Activated CD8-positive, alpha-beta memory T cell treated with anti-CD3 and anti-CD28 coated beads for 1 hour (primary cell): ENCODE data around the gene PWWP2B.

Experiments
- DNase-seq, 2 donors: peaks; one replicate each; pipeline ENCODE4 v3.0.0-alpha.2; 2020; ENCODE audit warnings: low read depth in 1 of 2; ENCODE audit errors: extremely low read depth in 1 of 2

PWWP2B gene

DNA sequence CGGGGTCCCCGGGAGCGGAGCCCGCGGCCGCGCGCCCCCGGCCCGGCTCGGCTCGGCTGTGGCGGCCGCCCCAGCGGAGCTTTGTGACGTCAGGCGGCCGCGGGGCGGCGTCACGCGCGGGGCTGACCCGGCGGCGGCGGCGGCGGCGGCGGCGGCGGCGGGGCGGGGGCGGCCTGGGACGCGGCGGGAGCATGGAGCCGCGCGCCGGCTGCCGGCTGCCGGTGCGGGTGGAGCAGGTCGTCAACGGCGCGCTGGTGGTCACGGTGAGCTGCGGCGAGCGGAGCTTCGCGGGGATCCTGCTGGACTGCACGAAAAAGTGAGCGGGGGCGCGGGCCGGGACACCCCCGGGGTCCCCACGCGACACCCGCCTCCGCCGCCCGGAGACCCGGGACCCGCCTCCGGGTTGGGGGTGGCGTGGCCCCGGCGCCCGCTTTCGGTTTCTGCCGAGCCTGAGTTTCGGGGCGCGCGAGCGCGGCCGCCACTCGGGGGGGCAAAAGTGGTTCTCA, at the start of gene PWWP2B:
TSS of gene PWWP2B (plus strand) at position 165 of the 506 bp plus-strand sequence. CDS start at position 192, 27 bp downstream.
- DNase-seq, result peak in 1 of 2 donors; percentile 45

GRCh38 chr10:132347211-132347930, 49.6 kb upstream of the PWWP2B start:
- no peak for DNase-seq

GRCh38 chr10:132347931-132348267, 49.1 kb upstream of the PWWP2B start:
- no peak for DNase-seq

DNA sequence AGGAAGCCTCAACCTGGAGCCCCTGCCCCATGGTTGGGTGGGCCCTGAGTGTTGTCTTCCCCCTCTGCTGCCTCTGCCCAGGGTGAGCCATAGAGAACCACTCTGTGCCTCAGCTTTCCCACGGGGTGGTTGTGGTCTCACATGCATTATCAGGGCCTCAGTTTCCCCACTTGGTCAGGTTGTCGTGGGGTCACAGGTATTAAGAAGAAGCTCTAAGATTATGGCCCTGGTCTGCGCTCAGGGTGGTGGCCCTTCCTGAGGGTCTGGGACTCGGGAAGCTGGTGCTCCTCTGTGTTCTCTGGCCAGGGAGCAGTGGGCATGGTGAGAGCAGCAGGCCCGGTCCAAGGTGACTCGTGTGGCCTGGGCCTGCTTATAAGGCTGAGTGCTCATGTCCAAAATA, 47.2 kb upstream of the PWWP2B start:
- DNase-seq, result no peak

DNA sequence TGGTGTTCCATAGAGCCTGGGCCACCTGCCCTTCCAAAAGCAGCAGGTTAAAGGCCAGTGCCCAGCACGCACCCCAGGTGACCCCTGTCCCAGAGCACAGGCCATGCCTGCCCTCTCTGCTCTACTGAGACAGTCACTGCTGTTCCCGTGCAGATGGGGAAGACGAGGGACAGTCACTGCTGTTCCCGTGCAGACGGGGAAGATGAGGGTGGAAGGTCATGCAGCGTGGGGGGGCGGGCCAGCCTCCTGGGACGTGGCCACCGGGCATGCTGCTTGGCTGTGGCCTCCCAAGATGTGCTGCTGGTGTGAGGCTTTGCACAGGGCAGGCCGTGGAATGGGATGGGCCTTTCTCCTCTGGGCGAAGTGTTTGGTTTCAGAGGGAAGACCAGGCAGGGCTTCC, 46.6 kb upstream of the PWWP2B start:
- no peak for DNase-seq

GRCh38 chr10:132350946-132351345, 46.1 kb upstream of the PWWP2B start:
- DNase-seq, result no peak

DNA sequence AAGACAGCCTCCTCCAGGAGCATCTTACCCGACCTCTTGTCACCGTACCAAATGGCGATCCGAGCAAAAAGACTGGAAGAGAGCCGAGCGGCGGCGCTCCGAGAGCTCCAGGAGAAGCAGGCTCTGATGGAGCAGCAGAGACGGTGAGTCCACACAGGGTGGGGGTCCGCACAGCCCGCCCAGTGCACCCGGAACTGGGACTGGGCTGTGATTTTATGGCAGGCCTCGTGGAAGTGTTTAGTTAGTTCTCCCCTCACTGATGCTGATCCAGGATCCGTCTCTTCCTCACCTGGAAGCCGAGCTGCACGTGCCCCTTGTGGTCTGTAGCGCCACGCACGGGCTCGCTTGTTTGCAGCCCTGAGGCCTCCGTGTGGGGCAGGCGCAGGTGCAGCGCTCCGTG, 45.4 kb upstream of the PWWP2B start:
- DNase-seq, result no peak

DNA sequence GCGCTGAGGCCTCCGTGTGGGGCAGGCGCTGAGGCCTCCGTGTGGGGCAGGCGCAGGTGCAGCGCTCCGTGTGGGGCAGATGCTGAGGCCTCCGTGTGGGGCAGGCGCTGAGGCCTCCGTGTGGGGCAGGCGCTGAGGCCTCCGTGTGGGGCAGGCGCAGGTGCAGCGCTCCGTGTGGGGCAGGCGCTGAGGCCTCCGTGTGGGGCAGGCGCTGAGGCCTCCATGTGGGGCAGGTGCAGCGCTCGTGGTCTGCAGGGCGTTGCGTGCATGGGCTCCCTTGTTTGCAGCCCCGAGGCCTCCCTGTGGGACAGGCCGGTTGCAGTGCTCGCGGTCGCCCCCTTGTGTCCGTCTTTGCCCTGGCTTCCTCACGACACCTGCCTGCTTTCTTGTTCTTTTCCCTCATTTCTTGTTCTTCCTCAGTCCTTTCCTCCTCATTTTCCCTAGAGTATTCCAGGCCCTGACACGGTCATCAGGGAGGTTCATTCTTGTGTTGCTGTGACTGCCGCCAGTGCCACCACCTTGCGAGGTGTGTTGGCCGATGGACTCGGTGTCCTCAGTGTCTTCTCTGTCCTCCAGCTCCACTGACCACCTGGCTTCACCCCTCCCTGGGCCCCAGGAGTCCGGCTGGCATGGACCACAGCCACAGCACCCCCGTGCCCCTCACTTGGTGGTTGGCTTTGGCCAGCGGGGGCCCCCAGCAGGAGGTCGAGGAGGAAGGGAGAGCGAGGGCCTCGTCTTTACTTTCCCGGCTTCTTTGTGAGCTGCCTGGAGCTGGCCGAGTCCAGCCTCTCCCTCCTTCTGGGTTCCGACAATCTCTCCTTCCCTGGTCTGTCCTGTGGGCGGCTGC, 44.3 kb upstream of the PWWP2B start:
- DNase-seq, result peak; percentile 37 to 66

DNA sequence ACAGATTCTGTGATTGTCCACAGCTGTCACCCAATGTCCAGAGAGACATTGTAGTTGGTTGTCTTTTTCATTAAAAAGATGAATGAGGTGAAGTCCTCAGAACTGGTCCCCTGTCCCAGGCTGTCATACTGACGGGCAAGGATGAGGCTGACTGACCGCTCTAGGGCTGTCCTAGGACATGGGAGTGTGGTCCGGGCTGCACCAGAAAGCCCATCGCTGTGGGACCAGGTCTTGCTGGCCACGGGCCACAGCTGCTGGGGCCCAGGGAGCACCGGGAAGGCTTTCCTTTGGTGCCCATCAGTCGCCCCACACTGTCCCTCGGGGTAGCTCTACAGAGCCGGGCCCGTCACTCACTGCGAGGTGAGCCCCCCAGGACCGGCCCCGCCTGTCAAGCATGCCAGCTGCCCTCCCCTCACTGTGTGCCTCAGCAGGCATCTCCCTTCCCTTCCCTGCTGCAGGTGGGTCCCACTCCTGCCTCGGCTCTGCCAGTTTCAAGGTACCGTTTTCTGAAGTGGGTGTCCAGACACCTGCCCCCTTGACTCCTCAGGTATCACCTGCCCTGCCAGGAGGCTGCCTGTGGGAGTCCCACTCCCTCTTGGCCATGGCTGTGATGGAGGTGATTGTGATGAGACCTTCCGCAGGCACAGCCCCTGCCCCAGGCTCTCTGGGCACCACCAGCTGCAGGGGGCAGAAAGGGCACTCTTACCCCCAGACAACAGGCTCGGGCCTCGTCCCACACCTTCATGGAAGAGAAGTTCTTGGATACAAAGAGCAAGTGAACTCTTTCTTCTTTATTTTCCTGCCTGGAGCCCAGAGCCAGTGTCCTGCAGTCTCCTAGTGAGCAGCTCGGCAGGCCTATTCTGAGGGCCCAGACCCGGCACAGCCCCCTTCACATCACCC, 43.3 kb upstream of the PWWP2B start:
- no peak for DNase-seq

DNA sequence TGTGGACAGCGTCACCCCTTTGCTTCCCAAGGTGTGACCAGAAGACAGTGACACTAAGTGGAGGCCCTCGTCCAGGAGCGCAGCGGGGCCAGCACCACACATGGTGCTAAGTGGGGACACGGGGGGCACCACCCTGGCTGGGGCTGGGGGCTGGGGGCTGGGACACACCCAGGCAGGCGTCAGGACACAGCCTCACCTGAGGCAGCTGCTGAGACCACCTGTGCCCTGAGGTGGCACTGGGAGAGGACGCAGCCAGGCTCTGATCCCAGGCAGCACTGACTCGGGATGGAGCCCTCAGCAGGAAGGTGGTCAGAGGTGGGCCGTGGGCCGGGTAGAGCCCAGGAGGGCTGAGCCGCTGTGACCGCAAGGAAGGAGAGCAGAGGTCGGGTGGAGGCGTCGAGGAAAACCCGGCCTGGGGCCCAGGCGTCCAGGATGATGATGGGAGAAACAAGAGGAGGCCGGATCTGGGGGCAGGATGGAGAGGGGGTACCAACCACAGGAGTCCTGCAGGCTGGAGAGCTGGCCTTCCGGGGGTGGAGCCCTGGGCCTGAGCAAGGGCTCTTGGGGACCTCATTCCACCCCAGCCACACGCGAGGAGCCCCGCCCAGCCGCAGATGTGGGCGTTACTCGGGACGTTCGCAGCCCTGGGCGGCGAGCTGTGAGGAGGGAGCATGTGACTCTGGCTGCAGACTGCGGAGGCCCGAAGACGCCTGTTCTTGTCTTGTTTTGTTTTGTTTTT, 42.5 kb upstream of the PWWP2B start:
- DNase-seq, result no peak

DNA sequence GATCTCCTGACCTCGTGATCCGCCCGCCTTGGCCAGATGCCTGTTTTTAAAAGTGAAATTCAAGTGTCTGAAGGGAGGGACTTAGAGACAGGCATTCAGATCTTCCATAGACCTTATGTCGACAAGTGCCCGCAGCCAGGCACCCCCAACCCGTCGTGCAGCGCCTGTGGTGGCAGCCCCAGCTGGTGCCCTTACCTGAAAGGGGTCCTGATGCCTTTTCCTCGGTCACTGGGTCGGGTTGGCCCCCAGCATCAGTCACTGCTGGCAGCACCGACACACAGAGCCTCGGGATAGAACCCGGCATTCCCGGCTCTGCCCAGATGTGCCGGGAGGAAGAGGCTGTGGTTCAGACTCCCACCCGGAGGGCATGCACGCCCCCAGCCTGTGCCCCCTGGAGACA, 41.7 kb upstream of the PWWP2B start:
- DNase-seq, result no peak

DNA sequence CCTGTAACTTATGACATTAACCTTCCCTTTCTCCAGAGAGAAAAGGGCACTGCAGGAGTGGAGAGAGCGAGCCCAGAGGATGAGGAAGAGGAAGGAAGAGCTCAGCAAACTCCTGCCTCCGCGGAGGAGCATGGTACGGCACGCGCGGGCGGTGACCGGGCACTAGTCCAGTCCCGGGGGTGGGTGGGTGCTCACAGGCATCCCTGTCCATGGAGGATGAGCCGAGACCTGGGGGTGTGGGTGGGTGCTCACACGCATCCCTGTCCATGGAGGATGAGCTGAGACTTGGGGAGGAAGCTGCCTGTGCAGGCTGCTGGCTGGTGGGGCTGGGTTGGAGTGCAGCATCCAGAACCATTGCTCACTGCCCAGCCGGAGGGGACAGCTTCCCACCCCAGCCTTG, 41.2 kb upstream of the PWWP2B start:
- no peak for DNase-seq

GRCh38 chr10:132356621-132357195, 40.3 kb upstream of the PWWP2B start:
- DNase-seq, result no peak

DNA sequence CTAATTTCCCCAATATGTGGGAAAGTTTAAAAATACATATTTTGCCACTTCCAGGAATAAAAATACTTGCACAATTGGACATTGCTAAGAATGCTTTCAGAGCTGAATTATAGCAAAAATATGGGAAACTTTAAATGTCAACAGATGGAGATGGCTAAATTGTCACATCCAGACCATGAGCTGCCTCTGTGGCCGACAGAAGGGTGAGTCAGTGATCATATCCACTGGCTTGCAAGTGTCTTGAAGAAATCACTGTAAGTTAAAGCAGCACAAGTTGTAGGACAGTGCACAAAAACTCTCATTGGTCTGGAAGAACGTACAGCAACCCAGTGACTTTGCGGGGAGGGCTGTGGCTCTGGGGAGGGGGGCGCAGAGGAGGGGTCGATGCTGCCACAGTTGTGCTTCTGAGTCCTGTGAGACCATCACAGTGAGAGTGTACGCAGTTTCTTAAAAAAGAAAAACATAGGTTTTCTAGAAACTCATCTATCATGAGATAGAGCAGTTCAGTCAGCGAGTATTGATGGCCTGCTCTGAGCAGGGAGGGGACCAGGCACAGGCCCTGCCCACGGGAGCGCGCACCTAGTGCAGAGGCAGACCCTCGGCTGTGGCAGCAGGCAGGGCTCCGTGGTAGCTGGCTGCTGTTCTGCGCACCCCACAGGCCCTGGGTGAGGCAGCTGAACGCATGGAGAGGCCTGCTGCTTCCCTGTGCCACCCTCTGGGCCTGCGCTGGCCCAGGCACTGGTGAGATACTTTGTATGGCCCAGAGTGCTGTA, 39.5 kb upstream of the PWWP2B start:
- no peak for DNase-seq

- DNase-seq, result no peak
Measured at GRCh38 chr10:132359305-132360040, 37.5 kb upstream of the PWWP2B start.

DNA sequence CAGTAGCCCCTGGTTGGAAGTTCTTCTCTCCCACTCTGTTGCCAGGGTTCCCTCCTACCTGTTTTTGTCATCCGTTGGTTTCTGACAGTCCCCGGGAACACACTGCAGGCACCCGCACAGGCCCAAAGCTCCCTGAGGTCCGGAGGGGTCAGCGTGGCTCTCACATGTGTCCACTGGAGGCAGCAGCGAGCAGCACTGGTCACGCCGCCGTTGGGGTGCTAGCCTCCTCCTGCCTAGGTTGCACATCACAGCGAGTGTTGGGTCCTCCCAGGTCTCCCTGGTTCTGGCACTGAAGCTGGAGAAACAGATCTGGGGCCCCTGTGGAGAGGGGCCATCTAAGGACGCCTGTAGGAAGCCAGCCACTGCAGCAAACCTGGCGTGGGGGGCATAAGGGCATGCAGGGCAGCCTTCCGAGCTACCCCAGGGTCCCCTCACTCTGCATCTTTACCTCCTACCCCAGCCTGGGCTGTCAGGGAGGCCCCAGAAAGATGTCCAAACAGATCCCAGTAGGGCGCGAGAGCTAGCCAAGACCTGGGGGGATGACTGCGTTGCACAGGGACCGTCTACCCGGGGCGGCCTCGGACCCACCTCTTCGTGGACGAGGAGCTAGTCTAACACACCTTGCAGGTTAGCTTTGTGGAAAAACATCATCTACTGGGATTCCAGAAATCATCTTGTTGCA, 36.1 kb upstream of the PWWP2B start:
- no peak for DNase-seq

DNA sequence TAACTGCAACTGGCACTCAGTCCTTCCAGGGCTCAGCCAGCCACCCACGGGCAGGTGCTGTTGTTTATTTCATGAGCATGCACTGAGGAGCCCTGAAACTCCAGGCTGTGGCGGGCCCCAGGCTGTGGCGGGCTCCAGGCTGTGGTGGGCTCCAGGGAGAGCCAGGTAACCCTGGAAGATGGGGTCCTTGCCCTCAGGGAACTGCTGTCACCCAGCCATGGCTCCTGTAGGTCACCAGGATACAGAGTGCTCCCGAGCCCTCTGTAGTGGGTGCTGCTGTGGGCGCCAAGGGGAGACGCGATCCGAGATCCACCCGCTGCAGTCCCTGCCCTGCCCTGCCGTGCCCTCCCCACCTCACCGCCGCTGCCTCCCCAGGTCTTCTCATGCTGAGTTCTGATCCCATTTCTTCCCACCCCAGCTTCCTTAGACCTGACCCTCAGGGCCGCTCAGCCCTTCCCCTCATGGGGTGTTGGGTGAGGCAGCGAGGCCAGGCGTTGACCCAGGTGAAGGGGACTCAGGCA, 35.4 kb upstream of the PWWP2B start:
- DNase-seq, result no peak

- DNase-seq, result no peak
Measured at GRCh38 chr10:132362151-132362611, 34.8 kb upstream of the PWWP2B start.
